Esophagus muscularis mucosa (tissue), 4 donors: Measurements from ENCODE around the gene PCLAF. TPM values are rescaled to one million over a fixed set of nuclear protein-coding genes. Genes with fewer than 3 reads are reported as not detected.
"Not testable (repeated sequence)": the region's sequence is repeated elsewhere in the genome, so short reads cannot be mapped to it uniquely, and the experiment has no call there.

Experiments
- DNase-seq: peaks from one replicate; pipeline ENCODE4 v3.0.0-alpha.2; 2017; ENCODE audit errors: extremely low spot score
- H3K27ac ChIP-seq, 4 donors: fragments of 200-600 bp; sonication (generic); replicated peaks in 1 of 4; 1 replicate in 3 of 4; 2 replicates in 1 of 4; pipeline ENCODE4 v1.5.1; 2016 to 2019; ENCODE audit warnings: mild to moderate bottlenecking in 1 of 4
- H3K27me3 ChIP-seq, 4 donors: fragments of 200-600 bp; sonication (generic); one replicate each; pipeline versions ENCODE4 v1.5.1 to v1.6.0; 2016 to 2019
- H3K36me3 ChIP-seq, 4 donors: fragments of 200-600 bp; sonication (generic); one replicate each; pipeline ENCODE4 v1.5.1; 2016 to 2019
- H3K4me1 ChIP-seq, 4 donors: fragments of 200-600 bp; sonication (generic); one replicate each; pipeline ENCODE4 v1.5.1; 2016 to 2019
- H3K4me3 ChIP-seq, 4 donors: fragments of 200-600 bp; sonication (generic); 1 replicate in 2 of 4; 2 replicates in 2 of 4; pipeline ENCODE4 v1.5.1; 2016 to 2019; ENCODE audit warnings: mild to moderate bottlenecking in 4 of 4, moderate library complexity in 1 of 4
- H3K9me3 ChIP-seq, 4 donors: fragments of 200-600 bp; sonication (generic); 1 replicate in 3 of 4; 2 replicates in 1 of 4; pipeline ENCODE4 v1.5.1; 2016 to 2019
- CTCF ChIP-seq, 3 experiments: fragments of 200-600 bp in 2 of 3; fragments of 450-650 bp in 1 of 3; sonication (generic) in 2 of 3; IDR thresholded peaks; one replicate each; pipeline ENCODE4 v1.5.1; 2017 to 2019; ENCODE audit warnings: antibody characterized with exemption in 3 of 3, mild to moderate bottlenecking in 2 of 3, moderate library complexity in 1 of 3
- EP300 ChIP-seq: sonication (generic); formaldehyde crosslinking; IDR thresholded peaks from one replicate; pipeline ENCODE4 v1.6.1; 2017; ENCODE audit warnings: antibody characterized with exemption
- POLR2A ChIP-seq: fragments of 450-650 bp; IDR thresholded peaks from one replicate; pipeline ENCODE4 v1.6.1; 2017; ENCODE audit warnings: antibody characterized with exemption, moderate library complexity, mild to moderate bottlenecking, low read depth
- POLR2AphosphoS5 ChIP-seq, 2 donors: sonication (generic); formaldehyde crosslinking; IDR thresholded peaks; one replicate each; pipeline ENCODE4 v1.6.1; 2017; ENCODE audit warnings: antibody characterized with exemption in 2 of 2
- WGBS: methylation state at CpG from one replicate; pipeline ENCODE4 v1.1.5; 2018; 5-methylcytosine and 5-hydroxymethylcytosine counted together
- intact Hi-C: fragments of 100-400 bp; cut with DNase I; formaldehyde crosslinking; loops from one replicate; pipeline ENCODE4 v1.15.1; 2023
- total RNA-seq, 4 donors: library from RNA; depleted of rRNA; stranded (reverse); fragments of >200 nt; gene quantifications; one replicate each; pipeline versions ENCODE4 v1.1.0 to v1.2.1, GENCODE V29; 2016

PCLAF gene
- total RNA-seq, 4 donors from 2014 or later: not detected

DNA sequence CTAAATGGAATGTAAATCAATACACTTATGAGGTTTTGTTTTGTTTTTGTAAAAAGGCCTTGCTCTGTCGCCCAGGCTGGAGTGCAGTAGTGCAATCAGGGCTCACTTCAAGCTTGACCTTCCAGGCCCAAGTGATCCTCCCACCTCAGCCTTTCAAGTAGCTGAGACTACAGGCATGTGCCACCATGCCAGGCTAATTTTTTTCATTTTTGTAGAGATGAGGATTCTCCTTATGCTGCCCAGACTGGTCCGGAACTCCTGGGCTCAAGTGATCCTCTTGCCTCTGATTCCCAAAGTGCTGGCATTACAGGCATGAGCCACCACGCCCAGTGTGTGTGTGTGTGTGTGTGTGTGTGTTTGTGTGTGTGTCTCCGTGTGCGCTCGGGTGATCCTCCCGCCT is 5.0 kb upstream of the PCLAF start:
- Histone ChIP-seq H3K27me3 (no peaks in the 10 kb centered on the region), H3K4me1 (peaks cover 12 to 21% (median 17%) of the 10 kb centered on the region in 4 donors), H3K36me3 (peaks cover 0 to 9% (median 3%) of the 10 kb centered on the region in 4 donors), H3K4me3 (no peak overlapping the region), H3K27ac (no peak overlapping the region), H3K9me3 (no peaks in the 10 kb centered on the region)
- intact Hi-C loops: loop anchor here (10.0 kb wide), 2 partner anchors 171 to 221 kb away; partner anchors contain the start of gene PPIB
- TF ChIP-seq CTCF (IDR thresholded peaks at IDR 0.05) (no peak), POLR2A (no peak), POLR2AphosphoS5 (IDR thresholded peaks at IDR 0.05) (no peak), EP300 (no peak)
- DNase-seq: no peak
- 93% methylated on average over 7 of the region's 7 CpGs for WGBS

GRCh38 chr15:64383760-64384159 is 2.5 kb upstream of the PCLAF start:
- peaks cover 13 to 25% (median 19%) of the 10 kb centered on the region in 4 donors for H3K4me1 ChIP-seq
- no peaks in the 10 kb centered on the region for H3K36me3 ChIP-seq
- intact Hi-C loops: loop anchor here (10.0 kb wide), 2 partner anchors 169 to 219 kb away; partner anchors contain the start of gene PPIB
- H3K27ac ChIP-seq: no peak overlapping the region
- H3K9me3 ChIP-seq: no peaks in the 10 kb centered on the region
- H3K27me3 ChIP-seq: no peaks in the 10 kb centered on the region
- no peak for TF ChIP-seq CTCF (IDR thresholded peaks at IDR 0.05)
- no peak for TF ChIP-seq POLR2A
- no peak for TF ChIP-seq POLR2AphosphoS5 (IDR thresholded peaks at IDR 0.05)
- no peak for TF ChIP-seq EP300
- no peak overlapping the region for H3K4me3 ChIP-seq
- WGBS: 93% methylated on average over 2 of the region's 2 CpGs
- DNase-seq: no peak

GRCh38 chr15:64380130-64380870 is 941 bp downstream of the PCLAF start:
- H3K9me3 ChIP-seq, H3K27me3 ChIP-seq, H3K36me3 ChIP-seq, H3K27ac ChIP-seq, DNase-seq: not testable (repeated sequence)
- H3K4me3 ChIP-seq: peak overlapping the region in 3 of 4 donors; percentile 55 to 61 (median 61)
- intact Hi-C loops: loop anchor here (10.0 kb wide), 2 partner anchors 165 to 215 kb away; partner anchors contain the start of gene PPIB
- peaks cover 5 to 16% (median 12%) of the 10 kb centered on the region in 4 donors for H3K4me1 ChIP-seq
- 54% methylated on average over 11 of the region's 11 CpGs for WGBS

DNA sequence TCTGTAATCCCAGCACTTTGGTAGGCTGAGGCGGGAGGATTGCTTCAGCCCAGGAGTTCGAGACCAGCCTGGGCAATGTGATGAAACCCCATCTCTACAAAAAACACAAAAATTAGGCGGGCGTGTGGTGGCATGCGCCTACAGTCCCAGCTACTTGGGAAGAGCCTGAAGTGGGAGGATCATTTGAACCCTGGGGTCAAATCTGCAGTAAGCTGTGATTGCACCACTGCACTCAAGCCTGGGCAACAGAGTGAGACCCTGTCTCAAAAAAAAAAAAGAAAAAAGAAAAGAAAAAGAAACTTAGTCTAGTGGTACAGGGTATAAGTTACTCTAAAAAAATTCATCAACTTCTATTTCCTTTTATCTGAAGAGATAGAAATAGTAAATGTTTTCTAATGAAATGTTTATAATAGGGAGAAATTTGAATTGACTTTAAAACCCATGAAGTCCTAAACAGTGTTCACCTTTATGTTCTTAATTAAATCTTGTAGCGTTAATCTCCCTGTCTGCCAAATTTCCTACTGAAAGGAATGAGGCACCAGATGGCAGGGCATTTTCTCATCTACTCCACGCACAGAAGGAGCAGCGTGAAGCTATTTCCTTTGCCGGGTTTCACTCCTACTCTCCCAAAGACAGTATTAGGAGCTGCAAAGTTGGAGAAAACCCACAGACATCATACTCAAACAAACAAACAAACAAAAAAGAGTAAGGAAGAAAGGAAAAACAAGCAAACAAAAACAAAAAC is 1.9 kb downstream of the PCLAF start:
- TF ChIP-seq POLR2A: no peak
- TF ChIP-seq CTCF (IDR thresholded peaks at IDR 0.05): no peak
- no peak for TF ChIP-seq EP300
- TF ChIP-seq POLR2AphosphoS5 (IDR thresholded peaks at IDR 0.05): no peak
- DNase-seq: no peak
- 67% methylated on average over 9 of the region's 9 CpGs for WGBS
- Histone ChIP-seq H3K27me3 (no peaks in the 10 kb centered on the region), H3K36me3 (no peaks in the 10 kb centered on the region), H3K27ac (no peak overlapping the region), H3K9me3 (no peaks in the 10 kb centered on the region), H3K4me3 (no peak overlapping the region), H3K4me1 (peaks cover 5 to 16% (median 12%) of the 10 kb centered on the region in 4 donors)
- intact Hi-C loops: no loop called here

GRCh38 chr15:64373360-64373759 is 7.9 kb downstream of the PCLAF start:
- DNase-seq: no peak
- H3K9me3 ChIP-seq: no peaks in the 10 kb centered on the region
- no peak overlapping the region for H3K4me3 ChIP-seq
- no peaks in the 10 kb centered on the region for H3K27me3 ChIP-seq
- TF ChIP-seq POLR2A: no peak
- no peak for TF ChIP-seq EP300
- no peak for TF ChIP-seq POLR2AphosphoS5 (IDR thresholded peaks at IDR 0.05)
- TF ChIP-seq CTCF (IDR thresholded peaks at IDR 0.05): no peak
- 99% methylated on average over 8 of the region's 8 CpGs for WGBS
- no peaks in the 10 kb centered on the region for H3K4me1 ChIP-seq
- H3K36me3 ChIP-seq: no peaks in the 10 kb centered on the region
- intact Hi-C loops: no loop called here
- H3K27ac ChIP-seq: no peak overlapping the region

GRCh38 chr15:64371383-64371782 is 9.9 kb downstream of the PCLAF start:
- H3K36me3 ChIP-seq, H3K27ac ChIP-seq, H3K4me1 ChIP-seq, H3K4me3 ChIP-seq, H3K9me3 ChIP-seq, H3K27me3 ChIP-seq, DNase-seq, intact Hi-C loops: not testable (repeated sequence)
- WGBS: 97% methylated on average over 8 of the region's 8 CpGs
